HK-2 (cell line): Measurements from ENCODE around the gene KCNJ9.

Experiments used
- DNase-seq: peaks from one replicate; pipeline ENCODE4 v3.0.0-alpha.2; 2018; ENCODE audit not compliant: unreplicated experiment

Gene KCNJ9

DNA sequence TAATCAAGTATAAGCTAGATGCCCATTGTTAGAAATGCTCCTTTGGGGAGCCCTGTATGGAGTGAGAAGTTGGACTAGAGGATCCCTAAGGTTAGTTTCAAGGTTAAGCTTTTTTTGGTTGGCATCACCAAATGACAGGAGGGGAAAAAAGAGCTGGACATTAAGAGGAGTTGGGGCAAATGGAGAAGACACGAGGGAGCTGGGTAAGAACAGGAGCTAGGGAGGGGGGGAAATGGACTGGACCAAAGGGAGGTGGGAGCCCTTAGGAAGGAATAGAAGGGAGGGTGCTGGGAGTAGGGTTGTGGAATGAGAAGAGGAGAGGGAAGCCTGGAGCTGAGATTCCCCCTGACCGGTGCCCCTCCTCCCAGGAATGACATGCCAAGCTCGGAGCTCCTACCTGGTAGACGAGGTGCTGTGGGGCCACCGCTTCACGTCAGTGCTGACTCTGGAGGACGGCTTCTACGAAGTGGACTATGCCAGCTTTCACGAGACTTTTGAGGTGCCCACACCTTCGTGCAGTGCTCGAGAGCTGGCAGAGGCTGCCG, 5.9 kb downstream of the KCNJ9 start:
- no peak for DNase-seq

DNA sequence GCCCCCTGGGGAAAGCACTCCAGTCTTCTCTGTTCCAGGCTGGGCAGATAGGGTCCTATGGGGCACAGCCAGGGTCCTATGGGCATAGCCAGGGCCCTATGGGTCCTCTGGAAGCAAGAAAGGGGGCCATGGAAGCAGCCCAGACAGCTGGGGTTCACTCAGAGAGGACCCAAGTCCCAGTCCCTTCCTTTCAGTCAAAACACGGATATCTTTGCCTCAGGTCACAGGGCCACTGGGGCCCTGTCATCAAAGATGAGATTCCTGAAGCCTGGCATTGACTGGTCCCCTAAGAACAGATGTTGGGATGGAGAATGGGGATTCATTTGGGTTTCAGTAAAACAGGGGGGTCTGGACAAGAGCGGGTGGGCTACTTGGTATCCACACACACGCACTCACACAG, 8.5 kb downstream of the KCNJ9 start:
- DNase-seq, result no peak

DNA sequence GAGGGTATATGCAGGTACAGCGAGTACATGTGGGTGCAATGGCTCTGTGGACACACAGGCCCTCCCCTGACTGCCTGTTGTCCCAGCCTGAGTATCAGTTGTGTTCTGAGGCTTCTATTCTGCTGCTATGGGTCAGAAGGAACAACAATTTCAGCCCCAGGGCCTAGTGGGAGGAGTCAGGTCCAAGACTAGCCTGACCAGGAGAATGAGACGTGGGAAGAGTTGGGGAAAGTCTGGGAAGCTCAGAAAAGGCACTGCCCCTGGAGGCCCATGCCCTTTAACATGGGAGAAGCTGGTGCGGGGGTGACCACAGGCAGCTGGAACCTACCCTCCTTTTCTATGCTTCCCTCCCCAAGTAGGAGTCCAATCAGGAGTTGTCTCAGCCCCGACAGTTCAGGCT, 9.4 kb downstream of the KCNJ9 start:
- DNase-seq, result no peak

DNA sequence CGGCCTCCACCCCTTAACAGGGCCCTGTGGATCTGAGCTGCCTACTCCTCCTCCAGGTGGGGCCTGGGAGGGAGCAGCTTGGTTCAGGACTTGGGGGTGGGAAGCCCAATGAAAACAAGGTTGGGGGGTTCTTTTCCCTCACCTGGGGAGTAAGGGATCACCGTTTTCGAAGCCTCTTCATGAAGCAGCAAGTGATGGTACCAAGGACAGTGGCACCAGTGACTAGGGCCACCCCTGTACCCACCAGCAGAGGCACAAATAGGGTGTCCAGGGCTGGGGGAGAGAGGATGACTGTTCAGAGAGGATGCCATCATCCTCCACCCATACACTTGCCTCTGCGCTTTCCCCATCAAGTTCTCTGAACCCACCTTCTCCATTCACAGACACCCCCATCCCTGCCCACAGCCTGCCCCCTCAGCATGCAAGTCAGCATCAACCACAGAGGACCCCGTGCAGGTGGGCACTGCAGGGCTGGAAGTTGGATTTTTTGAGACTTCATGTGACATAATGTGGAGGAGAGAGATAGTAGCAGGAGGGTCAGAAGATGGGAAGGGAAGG, 10.4 kb downstream of the KCNJ9 start:
- DNase-seq, result no peak

DNA sequence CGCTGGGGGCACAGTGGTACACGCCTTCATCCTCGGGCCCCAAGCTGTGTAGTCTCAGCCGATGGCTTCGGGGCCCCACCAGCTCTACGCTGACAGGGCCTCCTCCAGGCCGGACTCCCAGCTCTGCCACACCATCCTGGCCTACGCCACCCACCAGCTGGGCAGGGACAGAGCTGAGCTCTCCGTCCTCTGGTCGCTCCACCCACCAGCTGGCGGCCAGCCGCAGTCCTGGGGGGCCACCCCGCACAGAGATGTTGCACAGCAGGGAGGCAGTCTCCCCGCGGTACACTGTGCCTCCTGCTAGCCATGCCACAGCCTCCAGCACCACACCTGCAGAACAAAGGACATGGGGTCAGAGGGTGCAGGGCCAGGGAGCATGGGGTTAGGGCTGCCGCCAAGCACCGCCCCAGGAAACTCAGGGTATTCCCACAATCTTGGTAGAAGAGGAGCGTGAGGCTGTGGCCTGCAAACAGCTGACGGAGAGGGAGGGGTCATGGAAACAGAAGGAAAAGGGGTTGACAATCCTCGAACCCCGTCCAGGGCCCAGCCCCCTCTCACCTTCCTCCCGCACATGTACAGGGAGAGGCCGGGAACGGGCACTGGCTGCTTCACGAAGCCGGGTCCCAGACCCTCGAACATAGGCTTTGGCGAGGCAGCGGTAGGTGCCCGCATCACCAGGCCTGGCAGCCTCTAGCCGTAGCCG, 11.2 kb downstream of the KCNJ9 start:
- no peak for DNase-seq

DNA sequence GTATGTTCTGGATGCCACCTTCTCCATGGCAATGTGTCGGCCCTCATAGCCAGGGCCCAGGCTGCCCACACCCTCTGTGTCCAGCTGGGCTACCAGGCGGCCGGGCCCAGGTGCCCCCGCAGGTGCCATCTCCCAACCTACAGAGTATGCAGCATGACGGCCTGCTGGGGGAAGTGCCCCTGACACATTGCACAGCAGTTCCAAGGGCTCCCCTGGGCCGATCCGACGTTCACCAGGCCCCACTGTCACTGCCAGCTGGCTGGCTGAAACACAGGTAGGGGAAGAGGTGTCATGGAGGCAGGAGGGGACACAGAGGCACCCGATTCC, 11.7 kb downstream of the KCNJ9 start:
- no peak for DNase-seq

DNA sequence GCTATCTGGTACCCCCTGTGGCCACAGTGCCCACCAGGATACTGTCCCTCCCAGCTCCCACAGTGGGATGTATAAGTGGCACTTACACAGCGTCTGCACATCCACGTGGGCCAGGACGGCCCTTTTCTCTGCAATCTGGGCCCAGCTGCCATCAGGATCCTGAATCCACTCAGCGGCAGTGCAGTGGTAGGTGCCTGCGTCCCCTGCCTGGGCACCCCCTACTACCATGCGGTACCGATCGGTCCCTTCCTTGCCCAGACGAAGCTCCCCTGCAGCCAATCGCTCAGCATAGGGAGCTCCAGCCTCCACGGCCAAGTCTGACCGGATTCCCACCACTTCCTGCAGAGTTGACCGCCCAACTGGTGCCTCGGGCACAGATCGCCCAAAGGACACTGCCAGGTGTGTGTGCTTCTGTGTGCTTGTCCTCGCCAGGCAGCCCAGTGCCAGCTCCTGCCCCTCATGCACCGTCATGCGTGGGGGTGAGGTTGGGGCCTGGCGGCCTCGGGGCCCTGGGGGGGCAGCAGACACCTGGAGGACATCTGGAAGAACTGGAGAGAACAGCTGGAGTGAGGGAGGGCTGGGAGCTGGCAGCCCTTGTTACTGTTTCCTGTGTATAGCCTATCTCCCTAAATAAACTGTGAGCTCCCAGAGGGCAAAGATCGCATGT, 12.4 kb downstream of the KCNJ9 start:
- no peak for DNase-seq

DNA sequence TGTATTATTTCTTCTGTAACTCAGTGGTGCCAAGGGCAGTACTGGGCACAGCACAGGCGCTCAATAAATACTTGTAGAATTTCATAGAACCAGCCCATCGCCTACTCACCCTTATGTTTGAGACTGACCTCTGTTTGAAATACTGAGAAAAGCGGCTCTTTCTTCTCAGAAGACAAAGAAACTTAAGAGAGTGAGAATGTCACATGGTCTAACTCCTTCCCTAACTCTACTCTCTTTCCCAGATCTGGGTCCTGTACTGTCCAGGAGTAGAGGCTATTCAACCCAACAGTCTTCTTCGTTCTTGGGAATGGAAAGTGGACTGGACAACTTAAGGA, 12.9 kb downstream of the KCNJ9 start:
- no peak for DNase-seq

DNA sequence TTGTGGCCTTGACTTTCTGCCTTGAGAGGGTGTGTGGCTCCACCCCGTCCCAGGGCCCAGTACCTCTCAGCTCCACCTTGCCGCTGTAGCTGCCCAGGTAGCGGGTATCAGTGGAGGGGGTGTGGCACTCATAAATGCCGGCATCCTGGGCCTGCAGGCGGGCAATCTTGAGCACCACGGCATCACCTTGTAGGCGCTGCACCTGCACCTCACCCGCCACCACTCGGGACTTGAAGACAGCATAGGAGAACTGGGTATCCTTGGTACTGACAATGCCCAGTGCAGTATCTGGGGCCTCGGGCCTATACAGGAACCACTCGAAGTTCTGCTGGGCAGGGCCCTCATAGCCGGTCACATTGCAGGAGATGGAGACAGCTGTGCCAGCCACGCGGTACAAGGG, 13.5 kb downstream of the KCNJ9 start:
- DNase-seq, result no peak

DNA sequence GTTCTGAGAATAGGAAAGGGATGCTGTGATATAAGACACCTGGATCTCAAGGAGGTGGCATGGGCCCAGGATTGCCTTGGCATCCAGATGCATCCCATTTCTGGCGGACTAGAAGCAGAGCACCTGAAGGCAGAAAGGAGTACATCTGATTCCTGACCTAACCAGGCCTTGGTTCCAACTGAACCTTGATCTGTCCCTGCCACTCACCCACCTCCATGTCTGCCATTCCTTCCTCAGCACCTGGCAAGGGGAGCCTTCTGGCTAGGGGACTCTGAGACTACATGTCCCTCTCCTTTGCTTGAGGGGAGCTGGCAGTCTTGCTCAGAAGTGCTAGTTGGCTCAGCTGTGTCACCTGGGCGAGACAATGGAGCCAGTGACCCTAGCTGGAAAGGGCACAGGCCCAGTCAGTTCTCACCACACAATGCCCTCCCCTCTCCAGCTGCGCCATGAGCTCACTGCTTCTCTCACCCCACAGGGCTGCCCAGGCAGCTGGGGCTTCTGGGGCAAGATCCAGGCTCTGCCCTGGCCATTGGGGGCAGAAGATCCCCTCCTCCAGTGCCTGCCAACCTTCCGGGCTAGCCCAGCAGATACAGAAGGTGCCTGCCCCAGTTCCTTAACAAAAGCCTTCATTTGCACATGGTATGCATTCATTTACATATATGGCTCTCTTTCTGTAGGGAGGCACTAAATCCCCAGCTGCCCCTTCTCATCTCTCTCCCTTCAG, 14.2 kb downstream of the KCNJ9 start:
- DNase-seq, result no peak

DNA sequence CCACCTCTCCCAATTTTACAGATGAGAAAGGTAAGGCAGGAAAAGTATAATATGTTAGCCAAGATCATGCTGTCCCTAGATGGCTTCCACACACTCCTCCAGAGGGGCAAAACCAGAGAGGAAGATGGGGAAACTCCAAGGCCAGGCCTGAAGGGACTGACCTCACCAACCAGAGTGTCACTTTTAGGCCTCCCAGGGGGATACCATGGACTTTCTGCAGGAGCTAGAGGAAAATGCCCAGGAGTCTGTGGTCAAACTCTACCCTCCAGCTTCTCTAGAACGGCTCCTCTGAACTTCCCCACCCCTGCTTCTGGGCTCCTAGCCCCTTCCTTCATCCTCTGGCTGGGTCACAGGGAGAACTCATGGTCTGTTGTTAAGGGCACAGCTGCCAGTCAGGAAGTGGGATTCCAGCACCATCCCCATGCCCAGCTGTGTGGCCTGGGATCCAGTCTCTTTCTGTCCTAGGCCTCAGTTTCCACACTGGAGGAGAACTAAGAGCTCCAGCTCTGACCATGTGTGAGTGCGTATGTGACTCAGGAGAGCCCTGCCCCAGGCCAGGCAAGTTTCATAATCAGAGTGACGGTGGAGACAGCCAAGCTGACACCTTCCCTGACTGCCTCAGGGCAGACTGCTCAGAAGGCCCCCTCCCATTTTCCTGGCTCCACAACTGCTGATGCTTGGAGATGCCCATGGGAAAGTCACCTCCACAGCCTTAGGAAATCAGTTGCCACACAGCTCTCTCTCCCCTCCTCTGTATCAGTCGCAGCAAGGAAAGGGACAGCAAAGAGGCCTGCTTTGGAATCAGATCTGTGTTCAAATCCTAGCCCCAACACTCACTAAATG, 15.2 kb downstream of the KCNJ9 start:
- no peak for DNase-seq

DNA sequence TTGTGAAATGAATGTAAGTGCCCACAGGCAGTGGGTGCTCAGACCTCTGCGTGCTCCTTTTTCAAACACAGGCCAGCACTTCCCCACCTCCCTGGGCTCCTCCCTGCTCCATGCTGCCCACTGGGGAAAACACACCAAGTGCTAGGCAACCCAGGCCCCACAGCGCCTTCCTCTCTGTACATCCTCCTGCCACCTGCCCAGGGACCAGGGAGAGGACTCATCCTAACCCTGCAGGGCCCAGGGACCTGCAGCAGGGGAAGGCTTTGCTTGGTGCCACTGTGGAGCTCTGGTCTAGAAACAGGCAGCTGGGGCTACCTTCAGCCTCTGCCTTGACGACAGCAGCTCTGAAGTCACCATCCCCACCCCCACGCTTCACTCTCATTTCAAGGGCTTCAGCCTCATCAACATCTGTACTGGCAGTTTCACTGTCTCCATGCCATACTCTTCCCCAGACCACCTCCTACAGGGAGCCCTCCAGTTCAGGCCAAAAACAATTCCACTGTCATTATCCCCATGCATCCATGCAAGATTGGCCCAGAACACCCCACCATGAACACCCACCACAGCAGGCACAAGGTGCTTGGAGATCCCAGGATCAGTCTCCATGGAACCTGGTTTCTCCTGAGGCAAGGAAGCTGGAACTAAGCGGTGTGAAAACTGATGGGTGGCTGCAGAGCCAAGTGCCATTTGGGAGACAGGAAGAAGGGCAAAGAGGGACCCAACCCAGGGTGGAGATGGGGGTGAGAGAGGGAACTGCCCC, 16.0 kb downstream of the KCNJ9 start:
- no peak for DNase-seq

DNA sequence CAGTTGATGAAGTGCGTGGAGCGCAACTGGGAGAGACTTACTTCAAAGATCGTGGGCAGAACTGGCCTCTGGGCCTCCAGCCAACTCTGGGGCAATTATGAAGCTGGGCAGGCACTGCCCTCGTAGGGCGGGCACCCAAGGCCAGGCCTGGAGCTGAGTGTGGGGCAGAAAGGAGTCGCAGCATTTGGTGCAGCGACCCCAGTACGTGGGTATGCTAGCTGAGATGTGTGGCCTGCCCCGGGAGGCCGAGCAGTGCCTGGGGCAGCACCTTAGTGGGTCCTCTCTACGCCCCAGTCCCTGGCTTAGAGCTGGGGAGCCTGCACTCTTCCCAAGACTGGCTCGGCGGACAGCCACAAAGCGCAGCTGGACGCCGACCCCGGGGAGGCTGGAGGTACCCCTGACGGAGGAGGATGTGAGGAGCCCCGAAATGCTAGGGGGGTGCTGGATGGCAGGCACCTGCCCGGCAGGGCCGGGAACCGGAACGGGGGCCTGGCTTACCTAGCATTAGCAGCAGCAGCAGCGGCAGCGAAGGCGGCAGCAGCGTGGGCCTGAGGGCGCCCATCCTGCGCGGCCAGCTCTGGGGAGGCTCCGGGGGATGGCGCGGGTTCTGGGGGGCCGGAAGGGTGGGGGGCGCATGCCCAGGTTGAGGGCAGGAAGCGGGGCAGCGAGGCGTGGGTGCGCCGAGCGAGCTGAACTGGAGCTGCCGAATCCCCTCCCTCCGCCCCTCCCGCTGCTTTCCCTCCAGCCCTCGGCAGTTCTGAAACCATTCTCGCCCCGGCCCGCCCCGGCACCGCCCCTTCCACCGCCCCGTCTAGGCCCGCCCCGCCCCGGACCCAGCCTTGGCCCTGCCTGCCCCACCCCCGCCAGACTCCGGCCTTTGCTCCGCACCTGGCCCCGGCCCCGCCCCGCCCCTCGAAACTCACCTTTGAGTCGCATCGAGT, 16.8 kb downstream of the KCNJ9 start, which contains the start of gene IGSF8:
Gene IGSF8, minus strand, starts transcription at position 709 of the 941 bp plus-strand sequence. Its CDS starts 147 bp downstream, at position 562.
- peak; percentile 98 for DNase-seq

DNA sequence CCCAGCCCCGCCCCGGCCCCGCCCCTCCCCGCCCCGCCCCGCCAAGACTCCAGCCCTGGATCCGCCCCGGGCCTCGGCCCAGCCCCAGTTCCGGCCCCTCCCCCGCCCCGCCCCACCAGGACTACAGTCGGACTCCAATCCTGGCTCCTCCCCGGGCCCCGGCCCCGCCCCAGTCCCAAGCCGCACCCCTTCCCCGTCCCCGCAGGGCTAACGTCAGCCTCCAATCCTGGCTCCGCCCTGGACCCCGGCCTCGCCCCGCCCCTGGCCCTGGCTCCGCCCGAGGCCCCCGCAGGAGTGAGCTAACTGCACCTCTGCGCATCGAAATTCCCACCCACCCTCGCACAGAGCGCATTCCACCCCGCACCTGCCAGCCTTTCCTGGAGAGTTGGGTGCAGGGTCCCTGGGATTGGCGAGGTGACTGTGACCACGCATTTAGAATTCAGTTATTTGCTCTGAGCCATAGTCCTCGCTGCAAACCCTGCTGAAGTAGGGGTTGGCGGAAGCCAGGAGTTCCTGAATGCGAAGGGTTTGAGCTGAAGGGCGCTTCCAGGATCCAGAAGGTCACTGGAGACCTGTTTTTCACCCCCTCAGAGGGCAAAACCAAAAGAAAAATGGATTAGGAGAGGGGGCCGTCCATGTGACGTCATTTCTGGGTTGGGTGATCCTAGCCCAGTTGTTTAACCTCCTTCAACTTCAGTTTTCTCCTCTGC, 17.7 kb downstream of the KCNJ9 start:
- no peak for DNase-seq

DNA sequence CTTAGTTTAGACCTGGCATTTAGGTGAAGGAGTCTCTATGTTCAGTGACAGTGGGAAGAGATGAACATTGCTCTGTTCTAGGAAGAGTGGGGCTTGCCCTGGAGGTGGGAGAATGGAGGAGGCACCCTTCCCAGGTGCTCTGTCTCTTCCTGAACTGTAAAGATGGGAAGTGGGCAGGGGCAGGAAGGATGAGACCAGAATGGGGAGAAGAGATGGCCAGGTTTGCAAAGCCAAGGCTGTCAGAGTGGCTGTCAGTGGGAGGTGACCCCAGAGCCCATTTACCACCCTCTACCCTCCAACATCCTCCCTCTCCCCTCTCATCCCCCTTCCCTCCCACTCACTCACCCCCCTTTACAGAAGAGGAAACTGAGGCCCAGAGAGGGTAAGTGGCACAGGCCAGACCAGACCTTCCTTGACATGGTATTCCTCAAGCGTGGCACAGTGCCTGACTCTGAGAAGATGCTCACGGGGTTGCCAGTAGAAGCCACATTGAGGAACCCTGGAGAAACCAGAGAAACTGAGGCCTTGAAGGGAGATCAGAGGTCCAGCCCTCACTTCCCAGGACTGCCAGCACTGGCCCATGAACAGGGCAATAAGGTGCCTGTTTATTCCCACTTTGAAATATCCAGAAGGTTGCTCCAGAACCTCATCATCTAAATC, 18.5 kb downstream of the KCNJ9 start:
- no peak for DNase-seq

DNA sequence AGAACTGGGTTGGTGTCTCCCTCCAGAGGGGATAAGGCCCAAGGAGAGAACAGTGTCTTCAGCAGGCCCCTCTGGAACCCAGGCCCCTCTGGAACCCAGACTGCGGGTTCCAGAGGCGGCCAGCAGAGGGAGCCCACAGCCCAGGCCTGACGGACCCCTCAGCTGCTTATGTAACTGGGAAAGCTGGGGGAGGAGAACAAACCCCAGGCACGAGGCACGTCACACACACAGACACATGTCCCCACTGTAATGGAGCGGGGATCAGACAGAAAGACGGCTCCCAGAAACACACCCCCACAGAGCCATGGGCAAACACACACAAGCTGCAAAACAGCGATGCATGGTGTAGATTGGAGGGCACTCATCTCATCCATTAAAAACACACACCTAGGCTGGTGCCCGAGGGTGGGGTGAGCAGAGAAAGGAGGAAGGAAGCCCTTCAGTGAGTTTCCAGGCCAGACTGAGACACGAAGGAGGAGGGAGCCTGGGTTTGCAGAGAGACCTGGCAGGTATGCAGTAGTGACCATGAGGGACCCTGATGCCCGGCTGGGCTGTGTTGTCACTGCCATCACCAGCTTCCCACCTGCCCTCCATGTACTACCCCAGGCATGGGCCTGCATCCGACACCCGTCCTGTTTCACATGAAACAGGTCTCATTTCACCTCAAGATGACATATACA, 19.8 kb downstream of the KCNJ9 start:
- DNase-seq, result peak; percentile 70

DNA sequence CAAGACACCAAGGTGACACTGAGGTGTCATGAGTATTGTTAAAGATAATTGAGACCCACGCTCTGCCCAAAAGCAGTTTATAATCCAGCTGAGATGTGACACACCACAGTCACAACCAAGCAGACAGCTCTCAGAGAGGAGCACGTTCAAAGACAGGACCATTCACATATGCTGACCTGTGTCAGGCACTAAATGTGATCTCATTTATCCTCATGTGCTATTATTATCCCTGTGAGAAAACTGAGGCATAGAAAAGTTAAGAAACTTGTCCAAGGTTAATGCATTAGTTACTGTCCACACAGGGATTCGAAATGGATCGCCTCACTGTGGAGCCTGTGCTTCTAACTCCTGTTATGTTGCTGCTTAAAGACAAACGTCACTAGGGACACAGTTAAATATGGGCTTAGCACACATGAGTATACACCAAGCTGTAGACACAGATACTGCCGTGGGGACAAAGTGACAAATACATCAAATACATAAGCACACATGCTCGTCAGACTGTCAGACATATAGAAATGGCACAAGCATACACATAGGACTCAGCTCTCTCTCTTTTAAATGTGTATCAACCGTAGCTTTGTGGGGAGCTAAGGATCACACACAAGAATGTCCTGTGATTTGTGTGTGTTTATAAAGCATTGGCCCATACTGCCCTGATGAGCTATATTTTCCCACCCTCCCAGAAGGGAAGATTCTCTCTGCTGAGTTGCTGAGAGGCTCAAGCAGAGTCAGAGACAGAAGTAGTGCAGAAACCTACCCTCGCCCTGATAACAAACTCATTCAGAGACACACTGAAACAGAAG, 20.6 kb downstream of the KCNJ9 start:
- no peak for DNase-seq
